H1 (cell line): ENCODE results near the gene DSTN. TPM values are rescaled to one million over a fixed set of nuclear protein-coding genes. Genes with fewer than 3 reads are reported as not detected.

Source experiments
- CTCF ChIA-PET: fragments of 300-600 bp; sonication (Branson Sonifier 250); formaldehyde crosslinking; loops from one replicate; lab custom pipeline; 2021; ENCODE audit not compliant: partially characterized antibody; lab: Charles Lee
- POLR2A ChIA-PET: fragments of 300-600 bp; sonication (Branson Sonifier 250); formaldehyde crosslinking; loops from one replicate; lab custom pipeline; 2021; ENCODE audit warnings: inconsistent platforms; ENCODE audit not compliant: partially characterized antibody; lab: Charles Lee
- DNase-seq, 2 experiments: peaks; one replicate each; pipeline versions ENCODE4 v3.0.0 to v3.0.0-alpha.2; 2010 to 2022; ENCODE audit warnings: low spot score in 2 of 2, low read depth in 1 of 2, mixed read lengths in 1 of 2
- FAIRE-seq: peaks from 2 replicates; lab custom pipeline; 2011; peaks lifted over from hg19 to GRCh38; lab: Jason Lieb, UNC
- H2AFZ ChIP-seq: 2 replicates; pipeline ENCODE4 v1.8.1; 2012; ENCODE audit warnings: low read length, inconsistent platforms
- H2AK5ac ChIP-seq: 2 replicates; pipeline ENCODE4 v1.6.1; 2013; ENCODE audit warnings: low read depth, low read length
- H2BK120ac ChIP-seq: replicated peaks from 2 replicates; pipeline ENCODE3; 2013; ENCODE audit warnings: low read depth, low read length, inconsistent platforms
- H2BK12ac ChIP-seq: 2 replicates; pipeline ENCODE4 v1.6.1; 2013; ENCODE audit warnings: low read depth, low read length
- H2BK15ac ChIP-seq: 2 replicates; pipeline ENCODE4 v1.6.1; 2013; ENCODE audit warnings: low read length
- H2BK20ac ChIP-seq: 2 replicates; pipeline ENCODE4 v1.6.1; 2013; ENCODE audit warnings: low read length
- H2BK5ac ChIP-seq: 2 replicates; pipeline ENCODE4 v1.6.1; 2013; ENCODE audit warnings: low read depth, low read length
- H3K14ac ChIP-seq: 2 replicates; pipeline ENCODE4 v1.6.1; 2013; ENCODE audit warnings: inconsistent platforms; ENCODE audit not compliant: insufficient read length
- H3K18ac ChIP-seq: 2 replicates; pipeline ENCODE4 v1.6.1; 2013; ENCODE audit warnings: low read length; ENCODE audit errors: extremely low read depth
- H3K23ac ChIP-seq: 2 replicates; pipeline ENCODE4 v1.6.1; 2013; ENCODE audit warnings: inconsistent platforms; ENCODE audit not compliant: insufficient read length
- H3K23me2 ChIP-seq: 2 replicates; pipeline ENCODE4 v1.6.1; 2013; ENCODE audit warnings: low read depth, low read length
- H3K27ac ChIP-seq: 2 replicates; pipeline ENCODE4 v1.6.1; 2011; ENCODE audit warnings: low read depth, low read length, inconsistent platforms
- H3K27me3 ChIP-seq, 4 experiments: replicated peaks in 1 of 4; 1 replicate in 1 of 4; 2 replicates in 3 of 4; pipeline versions ENCODE4 v1.6.1 to v1.8.1; 2011 to 2013; ENCODE audit warnings: low read length in 3 of 4, mild to moderate bottlenecking in 3 of 4, inconsistent platforms in 2 of 4, mixed read lengths in 2 of 4, moderate library complexity in 1 of 4; ENCODE audit not compliant: control insufficient read depth in 3 of 4, insufficient read depth in 3 of 4; ENCODE audit errors: extremely low read depth in 1 of 4
- H3K36me3 ChIP-seq, 4 experiments: 2 replicates each; pipeline versions ENCODE4 v1.6.1 to v1.8.1; 2011 to 2013; ENCODE audit warnings: mild to moderate bottlenecking in 4 of 4, low read length in 3 of 4, moderate library complexity in 2 of 4, control low read depth in 1 of 4, inconsistent platforms in 1 of 4; ENCODE audit not compliant: insufficient read depth in 4 of 4, control insufficient read depth in 2 of 4
- H3K4ac ChIP-seq: replicated peaks from 2 replicates; pipeline ENCODE3; 2013; ENCODE audit warnings: low read length, low read depth, mixed read lengths, inconsistent platforms; ENCODE audit not compliant: insufficient read length
- H3K4me1 ChIP-seq, 4 experiments: replicated peaks in 1 of 4; 1 replicate in 1 of 4; 2 replicates in 3 of 4; pipeline versions ENCODE4 v1.6.1 to v1.8.1; 2011 to 2013; ENCODE audit warnings: low read length in 3 of 4, inconsistent platforms in 2 of 4, mixed read lengths in 1 of 4; ENCODE audit not compliant: insufficient read depth in 4 of 4, control insufficient read depth in 3 of 4
- H3K4me2 ChIP-seq, 2 experiments: 2 replicates each; pipeline versions ENCODE4 v1.6.1 to v1.8.1; 2011 to 2013; ENCODE audit warnings: low read depth in 2 of 2, low read length in 2 of 2, control low read depth in 1 of 2, inconsistent platforms in 1 of 2, mild to moderate bottlenecking in 1 of 2; ENCODE audit not compliant: insufficient read depth in 1 of 2
- H3K4me3 ChIP-seq, 4 experiments: fragments of 200-600, 300-600 bp in 1 of 4; sonication (generic), shearing (Covaris generic), sonication (Bioruptor Twin) in 1 of 4; 2 replicates each; pipeline versions ENCODE4 v1.5.1 to v1.8.1; 2011 to 2016; ENCODE audit warnings: low read length in 4 of 4, low read depth in 3 of 4, control low read depth in 2 of 4, inconsistent platforms in 2 of 4, mild to moderate bottlenecking in 2 of 4, mixed read lengths in 1 of 4, moderate library complexity in 1 of 4; ENCODE audit not compliant: insufficient read depth in 2 of 4; ENCODE audit errors: extremely low read depth in 1 of 4
- H3K56ac ChIP-seq: replicated peaks from 2 replicates; pipeline ENCODE3; 2013; ENCODE audit warnings: low read depth, mild to moderate bottlenecking, mixed read lengths, low read length, inconsistent platforms; ENCODE audit not compliant: insufficient read length
- H3K79me1 ChIP-seq: 2 replicates; pipeline ENCODE4 v1.6.1; 2013; ENCODE audit warnings: low read depth, low read length, control low read depth
- H3K79me2 ChIP-seq, 2 experiments: 2 replicates each; pipeline versions ENCODE4 v1.6.1 to v1.8.1; 2012 to 2013; ENCODE audit warnings: low read length in 2 of 2, mild to moderate bottlenecking in 2 of 2, inconsistent platforms in 1 of 2; ENCODE audit not compliant: insufficient read depth in 2 of 2, control insufficient read depth in 1 of 2
- H3K9ac ChIP-seq, 4 experiments: replicated peaks in 1 of 4; 1 replicate in 1 of 4; 2 replicates in 3 of 4; pipeline versions ENCODE4 v1.6.1 to v1.8.1; 2011 to 2013; ENCODE audit warnings: low read depth in 3 of 4, low read length in 3 of 4, control low read depth in 2 of 4, mild to moderate bottlenecking in 2 of 4, moderate library complexity in 2 of 4, inconsistent platforms in 1 of 4; ENCODE audit errors: extremely low read depth in 1 of 4
- H3K9me3 ChIP-seq, 2 experiments: 2 replicates each; pipeline versions ENCODE4 v1.6.1 to v1.8.1; 2012 to 2013; ENCODE audit warnings: mild to moderate bottlenecking in 2 of 2, moderate library complexity in 2 of 2, control low read depth in 1 of 2, inconsistent platforms in 1 of 2, low read depth in 1 of 2, low read length in 1 of 2, mixed read lengths in 1 of 2; ENCODE audit not compliant: insufficient read depth in 2 of 2
- H4K20me1 ChIP-seq, 2 experiments: replicated peaks in 1 of 2; 2 replicates each; pipeline versions ENCODE3 to v1.8.1; 2011 to 2013; ENCODE audit warnings: inconsistent platforms in 2 of 2, low read length in 2 of 2, mild to moderate bottlenecking in 1 of 2; ENCODE audit not compliant: insufficient read depth in 2 of 2, control insufficient read depth in 1 of 2
- H4K5ac ChIP-seq: 2 replicates; pipeline ENCODE4 v1.6.1; 2013; ENCODE audit warnings: low read length, low read depth, mixed read lengths, inconsistent platforms; ENCODE audit not compliant: insufficient read length
- H4K8ac ChIP-seq: 2 replicates; pipeline ENCODE4 v1.8.0; 2013; ENCODE audit warnings: mild to moderate bottlenecking, moderate library complexity, low read length, inconsistent platforms; ENCODE audit not compliant: insufficient read depth; ENCODE audit errors: extremely low read depth
- H4K91ac ChIP-seq: replicated peaks from 2 replicates; pipeline ENCODE3; 2013; ENCODE audit warnings: low read length, mixed read lengths, inconsistent platforms; ENCODE audit not compliant: insufficient read length
- EP300 ChIP-seq, 2 experiments: IDR thresholded peaks; 1 replicate in 1 of 2; 2 replicates in 1 of 2; pipeline ENCODE4 v1.6.1; 2011 to 2012; ENCODE audit warnings: low read depth in 2 of 2, low read length in 2 of 2, mild to moderate bottlenecking in 2 of 2, borderline replicate concordance in 1 of 2, inconsistent platforms in 1 of 2, moderate library complexity in 1 of 2
- FOSL1 ChIP-seq: IDR thresholded peaks from 2 replicates; pipeline ENCODE4 v1.6.1; 2011; ENCODE audit warnings: mild to moderate bottlenecking, low read depth, low read length, moderate library complexity; ENCODE audit not compliant: insufficient read depth
- GABPA ChIP-seq: IDR thresholded peaks from 2 replicates; pipeline ENCODE4 v1.6.1; 2011; ENCODE audit warnings: mild to moderate bottlenecking, low read length, moderate library complexity, borderline replicate concordance; ENCODE audit not compliant: insufficient read depth
- MAFK ChIP-seq: IDR thresholded peaks from 2 replicates; pipeline ENCODE4 v1.6.1; 2012; ENCODE audit warnings: low read depth, mild to moderate bottlenecking, improper control_type of control experiment, low read length
- POU5F1 ChIP-seq: IDR thresholded peaks from 2 replicates; pipeline ENCODE4 v1.6.1; 2011; ENCODE audit warnings: low read depth, mild to moderate bottlenecking, low read length, moderate library complexity
- RBBP5 ChIP-seq: IDR thresholded peaks from 2 replicates; pipeline ENCODE4 v1.7.1; 2012; ENCODE audit warnings: low read depth, mild to moderate bottlenecking, inconsistent platforms, low read length, moderate library complexity, borderline replicate concordance
- SP1 ChIP-seq: IDR thresholded peaks from 2 replicates; pipeline ENCODE4 v1.6.1; 2011; ENCODE audit warnings: low read depth, low read length
- SUZ12 ChIP-seq: fragments of 200-600 bp; sonication (generic); IDR thresholded peaks from 2 replicates; pipeline ENCODE4 v1.6.1; 2012; ENCODE audit warnings: mild to moderate bottlenecking, inconsistent platforms, low read length, moderate library complexity, mixed read lengths
- WGBS, 2 experiments: shearing (Covaris generic) in 1 of 2; methylation state at CpG; one replicate each; pipeline versions ENCODE4 v1.1.6 to v1.1.7; 2013 to 2015; ENCODE audit warnings: low lambda C conversion rate in 2 of 2, mixed read lengths in 2 of 2, inconsistent platforms in 1 of 2, low coverage in 1 of 2, missing lambda C conversion rate in 1 of 2; ENCODE audit not compliant: insufficient replicate concordance in 2 of 2, insufficient coverage in 1 of 2, insufficient read length in 1 of 2; ENCODE audit errors: extremely low coverage in 1 of 2, missing lambda C conversion rate in 1 of 2; 5-methylcytosine and 5-hydroxymethylcytosine counted together
- polyA plus RNA-seq, 7 experiments: library from polyadenylated mRNA; depleted of rRNA in 3 of 7; stranded (reverse) in 5 of 7; unstranded in 2 of 7; fragments of >200 nt in 5 of 7; fragments of 200-250 nt in 2 of 7; gene quantifications; 1 replicate in 5 of 7; 2 replicates in 1 of 7; 4 replicates in 1 of 7; pipeline versions ENCODE4 v1.2.1 to v1.2.3, GENCODE V29; 2011 to 2013; ENCODE audit warnings: missing spikeins in 2 of 7, mixed read lengths in 2 of 7
- total RNA-seq: library from RNA; stranded (reverse); fragmentation: NEBNext Ultra II Directional; extraction: Animal tissue kit (Norgen Biotek cat#: 25700); gene quantifications from 2 replicates; pipeline ENCODE4 v1.2.1, GENCODE V29; 2021
- TF ChIP-seq, protein P1 (sequence below), 3 experiments: IDR thresholded peaks; 1 replicate in 2 of 3; 2 replicates in 1 of 3; pipeline versions ENCODE4 v1.5.1 to v1.6.1; 2011; ENCODE audit warnings: low read length in 3 of 3, mild to moderate bottlenecking in 3 of 3, inconsistent platforms in 2 of 3, low read depth in 1 of 3, moderate library complexity in 1 of 3; ENCODE audit not compliant: insufficient read depth in 1 of 3; ENCODE audit errors: control extremely low read depth in 1 of 3

The DSTN gene
- total and polyA plus RNA-seq, 2 of the 8 experiments (the other 6 are each of a cell fraction or from before 2014, with no cell fraction given) = 43.3 to 208 TPM

DNA sequence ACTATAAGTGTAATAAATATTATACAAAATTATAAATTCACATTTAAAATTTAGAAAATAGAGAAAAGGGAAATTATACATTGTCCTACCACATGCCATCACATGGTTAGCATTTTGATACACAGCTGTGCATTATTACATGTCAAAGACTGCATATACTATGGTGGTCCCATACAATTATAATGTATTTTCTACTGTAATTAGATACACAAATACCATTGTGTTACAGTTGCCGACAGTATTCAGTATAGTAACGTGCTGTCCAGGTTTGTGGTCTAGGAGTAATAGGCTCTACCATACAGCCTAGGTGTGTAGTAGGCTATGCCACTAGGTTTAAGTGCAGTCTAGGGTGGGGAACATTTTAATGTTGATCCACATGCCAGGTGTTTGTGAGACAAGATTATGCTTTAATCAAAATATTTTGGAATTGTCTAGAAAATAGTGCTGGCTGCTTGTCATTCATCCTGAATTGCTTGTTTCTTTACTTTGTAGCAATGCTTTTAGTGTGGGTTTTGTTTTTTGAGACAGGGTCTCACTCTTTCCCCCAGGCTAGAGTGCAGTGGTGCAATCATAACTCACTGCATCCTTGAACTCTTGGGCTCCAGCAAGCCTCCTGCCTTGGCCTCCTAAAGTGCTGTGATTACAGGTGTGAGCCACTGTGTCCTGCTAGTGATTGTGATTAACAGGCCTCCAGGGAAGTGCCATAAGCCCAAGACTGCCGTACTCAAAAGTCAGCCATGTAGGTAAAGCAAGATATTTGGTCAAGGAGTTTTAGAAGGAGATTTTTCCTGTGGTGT lies 39.0 kb downstream of the DSTN start:
- Histone ChIP-seq H3K9ac (no peak overlapping the region), H3K4me3 (no peak overlapping the region), H4K5ac (no peak overlapping the region), H3K4ac (no peak overlapping the region), H2BK15ac (no peak overlapping the region), H2BK120ac (no peak overlapping the region), H2AK5ac (no peak overlapping the region), H3K18ac (no peak overlapping the region), H4K8ac (no peak overlapping the region), H3K23me2 (no peaks in the 10 kb centered on the region), H3K23ac (no peak overlapping the region), H2BK5ac (no peak overlapping the region), H3K56ac (no peak overlapping the region), H2AFZ (no peak overlapping the region), H3K79me2 (peaks cover 0 to 3% of the 10 kb centered on the region in 2 experiments; a peak in 1 of 4 replicates), H2BK20ac (no peak overlapping the region), H3K27ac (no peak overlapping the region), H4K91ac (no peak overlapping the region), H3K36me3 (peaks cover 0 to 21% (median 5%) of the 10 kb centered on the region in 4 experiments; a peak in 5 of 8 replicates), H3K4me1 (peaks cover 0 to 6% (median 1%) of the 10 kb centered on the region in 4 experiments; a peak in 3 of 7 replicates), H3K14ac (no peak overlapping the region), H3K27me3 (no peaks in the 10 kb centered on the region), H2BK12ac (no peak overlapping the region), H4K20me1 (peaks cover 1 to 2% of the 10 kb centered on the region in 2 experiments), H3K79me1 (peaks cover 3% of the 10 kb centered on the region; the same call in 1 of the 2 replicates), H3K9me3 (no peaks in the 10 kb centered on the region), H3K4me2 (no peak overlapping the region)
- DNase-seq = no peak
- no peak for FAIRE-seq
- POLR2A ChIA-PET = interaction anchor here (1.7 to 2.3 kb wide), 3 partner anchors 14 to 77 kb away, joined by 4 to 8 read pairs (median 4); partner anchors contain the start of gene BFSP1
- 100% methylated on average over 3 of the region's 3 CpGs; no CpG with 5 or more reads in 1 of the 2 experiments for WGBS, 2 experiments
- CTCF ChIA-PET = interaction anchor here (2.5 to 2.9 kb wide), 2 partner anchors 72 to 104 kb away, joined by 11 to 22 read pairs; no protein-coding TSS in a partner anchor
- TF ChIP-seq POU5F1 (no peak), GABPA (no peak), FOSL1 (no peak), SP1 (no peak), RBBP5 (no peak), SUZ12 (no peak), MAFK (no peak), EP300 (IDR thresholded peaks at IDR 0.05; ENCODE audit: borderline replicate concordance in 1 of 2, low read depth in 2 of 2, low read length in 2 of 2) (no peak)
- TF ChIP-seq, protein P1, sequence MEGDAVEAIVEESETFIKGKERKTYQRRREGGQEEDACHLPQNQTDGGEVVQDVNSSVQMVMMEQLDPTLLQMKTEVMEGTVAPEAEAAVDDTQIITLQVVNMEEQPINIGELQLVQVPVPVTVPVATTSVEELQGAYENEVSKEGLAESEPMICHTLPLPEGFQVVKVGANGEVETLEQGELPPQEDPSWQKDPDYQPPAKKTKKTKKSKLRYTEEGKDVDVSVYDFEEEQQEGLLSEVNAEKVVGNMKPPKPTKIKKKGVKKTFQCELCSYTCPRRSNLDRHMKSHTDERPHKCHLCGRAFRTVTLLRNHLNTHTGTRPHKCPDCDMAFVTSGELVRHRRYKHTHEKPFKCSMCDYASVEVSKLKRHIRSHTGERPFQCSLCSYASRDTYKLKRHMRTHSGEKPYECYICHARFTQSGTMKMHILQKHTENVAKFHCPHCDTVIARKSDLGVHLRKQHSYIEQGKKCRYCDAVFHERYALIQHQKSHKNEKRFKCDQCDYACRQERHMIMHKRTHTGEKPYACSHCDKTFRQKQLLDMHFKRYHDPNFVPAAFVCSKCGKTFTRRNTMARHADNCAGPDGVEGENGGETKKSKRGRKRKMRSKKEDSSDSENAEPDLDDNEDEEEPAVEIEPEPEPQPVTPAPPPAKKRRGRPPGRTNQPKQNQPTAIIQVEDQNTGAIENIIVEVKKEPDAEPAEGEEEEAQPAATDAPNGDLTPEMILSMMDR (IDR thresholded peaks at IDR 0.05; ENCODE audit: control extremely low read depth in 1 of 3, insufficient read depth in 1 of 3, low read depth in 1 of 3, low read length in 3 of 3) = no peak
